T-helper 9 cell (primary cell): Measurements from ENCODE around the gene C1orf35.

Source experiments
- DNase-seq: peaks from one replicate; pipeline ENCODE4 v3.0.0-alpha.2; 2020

C1orf35 gene

DNA sequence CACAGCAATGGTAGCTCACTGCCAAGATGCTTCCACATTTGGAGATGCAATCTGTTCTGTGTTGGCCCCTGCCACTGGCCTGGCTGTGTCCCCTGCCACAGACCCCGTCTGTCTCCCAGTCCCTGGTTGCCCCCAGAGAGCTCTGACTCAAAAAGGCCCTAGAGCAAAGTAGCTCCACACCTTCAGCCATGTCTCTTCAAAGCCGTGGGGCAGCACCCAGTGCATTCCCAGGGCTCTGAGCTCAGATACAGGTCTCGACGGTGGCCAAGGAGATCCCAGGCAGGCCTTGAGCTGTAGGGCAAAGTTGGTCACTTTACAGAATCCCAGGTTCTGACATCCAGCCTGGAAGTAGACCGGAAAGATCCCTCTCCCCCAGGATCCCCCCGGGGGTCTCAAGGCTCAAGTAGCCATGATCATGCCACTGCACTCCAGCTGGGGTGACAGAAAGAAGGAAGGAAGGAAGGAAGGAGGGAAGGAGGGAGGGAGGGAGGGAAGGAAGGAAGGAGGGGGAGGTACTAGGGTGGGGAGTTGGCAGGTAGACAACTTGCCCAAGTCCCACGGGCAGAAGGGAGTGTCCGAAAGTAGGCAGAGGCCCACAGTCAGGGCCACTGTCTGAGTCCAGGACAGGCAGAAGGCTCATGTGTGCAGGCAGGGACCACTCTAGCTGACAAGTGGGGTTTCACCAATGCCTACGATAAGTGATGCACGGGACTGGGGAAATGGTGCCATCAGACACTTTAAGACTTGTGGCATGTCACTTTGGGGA lies 25.4 kb downstream of the C1orf35 start:
- DNase-seq, result no peak

DNA sequence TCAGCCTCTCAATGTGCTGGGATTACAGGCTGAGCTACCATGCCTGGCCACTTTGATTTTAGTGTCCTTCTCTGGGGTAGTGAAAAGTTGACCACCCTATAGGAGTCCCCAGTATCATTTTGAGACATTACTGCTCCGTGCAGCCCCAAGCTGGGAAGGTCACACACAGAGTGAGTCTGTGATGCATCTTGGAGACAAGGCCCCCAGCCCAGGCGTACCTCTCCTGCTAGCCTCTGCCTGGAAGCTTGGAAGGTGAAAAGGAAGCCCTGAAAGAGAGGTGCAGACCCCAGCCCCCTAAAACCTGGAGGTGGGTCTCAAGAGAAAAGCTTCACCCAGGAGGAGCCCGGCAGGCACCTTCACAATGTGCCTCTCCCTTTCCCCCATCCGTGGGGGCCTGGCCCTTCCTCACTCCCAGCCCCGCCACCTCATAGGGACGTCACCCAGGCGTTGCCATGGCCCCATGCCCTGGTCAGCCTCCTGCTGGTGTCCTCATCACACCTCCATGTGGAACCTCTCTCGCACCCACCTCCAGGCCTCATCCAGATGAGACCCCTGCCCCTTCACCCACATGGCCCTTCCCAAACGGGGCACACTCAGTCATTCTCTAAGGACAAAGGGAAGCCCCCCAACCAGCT lies 26.2 kb downstream of the C1orf35 start:
- DNase-seq, result no peak

DNA sequence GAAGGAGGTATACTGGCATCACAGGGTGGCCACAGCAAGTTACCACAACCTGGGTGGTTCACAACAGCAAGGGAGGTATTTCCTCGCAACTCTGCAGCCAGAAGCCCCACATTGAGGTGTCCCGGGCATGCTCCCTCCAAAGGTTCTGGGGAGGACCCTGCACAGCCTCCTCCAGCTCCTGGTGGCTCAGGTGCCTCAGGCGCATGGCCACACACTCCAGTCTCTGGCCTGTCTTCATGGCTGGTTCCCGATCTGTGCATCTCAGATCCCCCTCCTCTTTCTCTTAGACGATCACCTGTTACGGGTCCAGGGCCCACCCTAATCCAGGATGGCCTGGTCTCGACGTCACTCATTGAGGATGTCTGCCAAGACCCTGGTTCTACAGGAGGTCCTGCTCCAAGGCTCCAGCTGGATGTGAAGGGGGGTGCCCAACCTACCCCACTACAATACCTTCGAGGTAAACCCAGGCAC lies 27.3 kb downstream of the C1orf35 start:
- DNase-seq, result no peak

DNA sequence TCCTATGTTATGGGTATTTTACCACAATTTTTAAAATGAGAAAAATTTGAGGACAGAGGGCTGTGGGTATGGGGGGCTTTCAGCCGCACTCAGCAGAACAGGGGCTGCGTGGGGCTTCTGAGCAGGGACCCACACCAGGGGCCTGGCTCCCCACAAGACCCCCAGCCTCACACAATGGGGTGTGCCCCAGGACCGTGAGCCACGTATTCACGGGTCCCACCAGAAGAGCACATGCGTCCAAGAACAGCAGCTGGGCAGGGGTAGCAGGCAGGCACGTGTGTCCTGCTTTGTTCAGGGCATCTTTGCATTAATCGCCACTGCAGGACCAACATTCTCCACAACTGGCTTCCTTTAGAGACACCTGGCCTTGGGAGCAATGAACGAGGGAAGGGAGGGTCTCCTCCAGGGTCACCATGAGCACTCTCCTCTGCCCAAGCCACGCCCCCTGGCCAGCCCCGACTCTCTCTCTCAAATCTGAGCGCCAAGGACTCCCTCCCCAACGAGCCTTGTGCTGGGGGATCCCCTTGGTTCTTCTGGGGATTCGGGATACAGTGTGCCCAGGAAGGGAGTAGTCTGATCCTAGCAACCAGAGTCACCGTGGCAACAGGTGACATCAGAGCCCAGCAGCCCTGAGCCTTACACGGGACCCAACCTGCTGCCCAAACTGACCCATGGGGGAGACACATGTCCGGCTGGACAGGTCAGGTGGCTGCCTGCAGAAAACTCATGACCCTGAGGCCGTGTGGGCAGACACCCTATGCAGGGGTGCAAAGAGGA lies 28.0 kb downstream of the C1orf35 start:
- DNase-seq, result no peak

DNA sequence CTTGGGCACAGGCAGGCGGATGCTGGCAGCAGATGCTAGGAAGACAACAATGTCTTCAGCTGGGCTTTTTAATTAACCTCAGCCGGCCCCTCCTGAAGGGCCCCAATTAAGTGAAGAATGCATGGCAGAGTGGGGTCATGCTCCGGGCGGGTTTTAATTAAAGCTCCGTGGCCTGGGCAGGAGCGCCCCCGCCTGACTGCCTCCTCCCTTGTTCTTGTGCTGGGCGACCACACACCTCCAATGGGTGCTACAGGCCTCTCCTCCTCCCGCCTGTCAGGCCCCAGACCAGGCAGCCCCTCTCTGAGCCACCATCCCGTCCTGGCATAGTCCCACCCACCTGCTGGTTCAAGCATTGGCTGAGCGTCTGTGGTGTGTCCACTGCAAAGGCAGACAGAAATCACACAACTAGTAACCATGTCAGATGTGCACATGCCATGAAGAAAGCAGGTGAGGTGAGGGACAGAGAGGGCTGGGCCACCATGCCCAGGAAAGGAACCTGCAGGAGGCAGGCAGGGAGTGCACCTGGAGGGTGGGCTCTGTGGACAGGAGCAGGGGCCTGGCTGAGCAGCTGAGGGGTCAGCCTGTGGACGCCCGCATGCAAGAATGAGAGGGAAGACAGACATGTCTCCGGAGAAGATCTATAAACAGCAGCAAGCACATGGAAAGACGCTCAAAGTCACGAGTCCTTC lies 29.1 kb downstream of the C1orf35 start:
- DNase-seq, result no peak

DNA sequence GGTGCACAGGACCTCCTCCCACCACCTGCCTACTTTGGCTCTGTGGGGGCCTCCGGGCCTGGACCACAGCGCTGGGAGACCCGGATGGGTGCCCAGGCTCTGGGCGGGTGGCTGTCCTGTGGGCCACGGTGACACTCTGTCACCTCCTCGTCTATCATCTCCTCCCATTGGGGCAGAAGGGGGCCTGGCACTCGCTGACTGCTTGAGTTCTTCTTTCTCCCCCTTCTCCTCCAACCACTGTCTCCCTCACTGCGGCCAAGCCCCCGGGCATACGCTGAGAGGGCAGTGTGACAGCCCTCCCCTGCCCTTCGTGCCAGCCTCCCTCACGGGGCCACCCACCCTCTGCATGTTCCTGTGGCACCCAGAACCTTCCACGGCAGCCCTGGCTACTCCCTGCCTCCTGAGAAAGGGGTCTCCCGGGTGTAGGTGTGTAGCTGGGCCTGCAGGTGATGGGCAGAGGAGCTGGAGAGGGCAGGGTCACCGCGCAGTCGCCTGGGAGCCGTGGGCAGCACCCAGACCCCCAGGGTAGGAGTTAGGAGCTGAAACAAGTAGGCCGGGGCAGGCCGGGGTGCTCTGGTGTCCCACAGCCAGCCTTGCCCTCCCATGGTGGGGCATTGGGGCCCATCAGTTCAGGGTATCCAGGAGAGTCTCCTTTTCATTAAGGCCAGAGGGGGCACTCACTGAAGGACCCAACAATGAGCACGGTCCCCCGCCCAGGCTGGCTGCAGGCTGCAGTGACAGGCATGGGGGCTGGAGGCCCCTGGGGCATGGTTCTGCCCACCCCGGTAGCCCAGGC lies 29.9 kb downstream of the C1orf35 start:
- DNase-seq, result no peak

DNA sequence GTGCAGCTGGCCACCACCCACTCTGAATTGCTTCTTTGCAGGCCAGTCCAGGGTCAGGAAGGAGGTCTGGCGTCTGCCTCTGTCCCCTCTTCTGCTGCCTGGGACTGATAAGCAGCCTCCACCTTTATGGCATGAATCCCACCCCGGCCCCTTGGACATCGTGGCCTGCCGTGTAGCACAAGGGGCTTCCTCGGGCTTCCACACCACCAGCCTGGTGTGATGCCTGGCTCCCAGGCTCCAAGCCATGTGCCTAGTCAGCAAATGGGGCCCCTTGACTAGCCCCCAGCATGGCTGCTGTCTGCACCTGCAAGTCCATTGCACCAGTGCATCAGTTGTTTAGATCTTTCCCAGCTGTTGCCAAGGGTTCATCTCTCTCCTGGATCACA lies 30.5 kb downstream of the C1orf35 start:
- DNase-seq, result no peak

DNA sequence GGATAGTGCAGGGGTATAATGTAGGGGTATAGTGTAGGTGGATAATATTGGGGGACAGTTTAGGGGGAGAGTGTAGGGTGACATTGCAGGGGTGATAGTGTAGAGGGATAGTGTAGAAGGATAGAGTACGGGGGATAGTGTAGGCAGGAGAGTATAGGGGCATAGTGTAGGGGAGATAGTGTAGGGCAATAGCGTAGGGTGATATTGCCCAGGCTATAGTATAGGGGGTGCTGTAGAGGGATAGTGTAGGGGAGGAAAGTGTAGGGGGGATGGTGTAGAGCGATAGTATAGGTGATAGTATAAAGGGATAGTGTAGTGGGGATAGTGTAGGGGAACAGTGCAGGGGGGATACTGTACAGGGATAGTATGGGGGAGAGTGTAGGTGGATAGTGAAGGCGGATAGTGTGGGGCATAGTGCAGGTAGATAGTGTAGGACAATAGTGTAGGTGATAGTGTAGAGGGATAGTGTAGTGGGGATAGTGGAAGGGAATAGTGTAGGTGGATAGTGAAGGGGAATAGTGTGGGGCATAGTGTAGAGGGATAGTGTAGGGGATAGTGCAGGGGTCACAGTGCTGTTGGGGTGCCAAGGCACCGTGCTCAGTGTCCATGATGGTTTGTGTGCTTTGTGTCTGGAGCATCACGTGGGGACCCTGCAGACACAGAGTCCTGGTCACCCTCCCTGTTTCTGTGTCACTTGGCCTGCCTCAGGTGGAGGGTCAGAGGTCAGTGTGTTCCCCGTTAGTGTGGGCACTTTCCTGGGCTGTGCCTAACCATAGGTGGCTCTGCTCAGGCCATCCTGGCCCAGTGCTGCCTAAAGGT lies 31.1 kb downstream of the C1orf35 start:
- no peak for DNase-seq

DNA sequence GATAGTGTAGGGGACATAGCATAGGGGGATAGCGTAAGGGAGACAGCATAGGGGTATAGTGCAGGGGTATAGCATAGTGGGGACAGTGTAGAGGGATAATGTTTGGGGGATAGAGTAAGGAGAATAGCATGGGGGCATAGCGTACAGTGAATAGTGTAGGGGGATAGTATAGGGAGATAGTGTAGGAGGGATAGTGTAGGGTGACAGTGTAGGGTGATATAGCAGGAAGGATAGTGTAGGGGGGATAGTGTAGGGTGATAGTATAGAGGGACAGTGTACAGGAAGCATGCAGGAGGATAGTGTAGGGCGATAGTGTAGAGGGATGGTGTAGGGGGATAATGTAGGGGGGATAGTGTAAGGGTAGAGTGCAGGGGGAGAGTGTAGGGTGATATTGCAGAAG lies 32.3 kb downstream of the C1orf35 start:
- DNase-seq, result no peak

DNA sequence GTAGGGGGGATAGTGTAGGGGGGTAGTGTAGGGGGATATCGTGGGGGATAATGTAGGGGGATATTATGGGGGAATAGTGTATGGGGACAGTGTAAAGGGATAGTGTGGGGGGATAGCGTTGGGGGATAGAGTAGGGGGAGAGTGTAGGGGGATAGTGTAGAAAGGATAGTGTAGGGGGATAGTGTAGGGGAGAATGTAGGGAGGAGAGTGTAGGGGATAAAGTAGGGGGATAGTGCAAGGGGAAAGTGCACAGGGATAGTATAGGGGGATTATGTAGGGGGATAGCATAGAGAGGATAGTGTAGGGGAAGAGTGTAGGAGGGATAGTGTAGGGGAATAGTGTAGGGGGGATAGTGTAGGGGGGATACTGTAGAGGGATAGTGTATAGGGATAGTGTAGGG lies 33.0 kb downstream of the C1orf35 start:
- DNase-seq, result no peak

DNA sequence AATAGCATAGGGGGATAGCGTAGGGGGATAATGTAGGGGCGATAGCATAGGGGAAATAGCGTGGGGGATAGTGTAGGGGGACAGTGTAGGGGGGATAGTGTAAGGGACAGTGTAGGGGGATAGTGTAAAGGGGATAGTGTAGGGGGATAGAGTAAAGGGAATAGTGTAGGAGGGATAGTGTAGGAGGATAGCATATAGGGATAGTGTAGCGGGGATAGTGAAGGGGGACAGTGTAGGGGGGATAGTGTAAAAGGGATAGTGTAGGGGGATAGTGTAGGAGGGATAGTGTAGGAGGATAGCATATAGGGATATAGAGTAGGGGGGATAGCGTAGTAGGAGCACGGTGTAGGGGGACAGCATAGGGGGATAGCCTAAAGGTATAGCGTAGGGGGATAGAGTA lies 34.8 kb downstream of the C1orf35 start:
- DNase-seq, result no peak

DNA sequence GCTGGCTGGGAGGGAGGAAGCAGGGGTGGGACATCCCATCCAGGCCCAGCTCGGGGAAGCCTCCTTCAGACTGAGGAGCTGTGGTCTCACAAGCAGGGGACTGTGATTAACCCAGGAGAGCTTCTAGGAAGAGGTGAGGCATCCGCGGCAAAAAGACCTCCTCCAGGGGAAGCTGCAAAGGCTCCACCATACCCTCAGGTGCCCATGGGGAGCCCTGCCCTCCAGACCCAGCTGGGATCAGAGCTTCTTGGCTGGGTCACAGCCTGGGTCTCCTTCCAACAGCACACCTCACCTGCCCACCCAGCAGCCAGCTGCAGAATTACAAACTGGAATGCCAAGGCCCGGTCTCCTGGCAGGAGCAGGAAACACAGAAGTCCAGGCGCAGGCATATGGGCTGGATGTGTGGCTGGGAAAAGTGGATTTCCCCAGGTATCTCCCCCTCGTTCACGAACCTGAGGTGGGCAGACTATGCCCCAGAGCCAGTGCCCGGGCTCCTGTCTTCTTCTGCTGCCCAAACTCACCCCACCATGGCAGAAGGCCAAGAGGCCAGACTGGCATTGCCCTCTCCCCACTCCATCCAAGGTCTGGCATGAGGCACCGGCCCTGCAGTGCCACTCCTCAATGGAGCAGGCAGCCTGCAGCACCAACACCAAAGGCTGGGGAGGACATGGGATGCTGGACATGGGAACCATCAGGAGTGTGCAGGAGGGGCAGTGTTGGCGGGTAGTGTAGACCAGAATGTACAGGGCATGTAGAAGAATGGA lies 36.1 kb downstream of the C1orf35 start:
- no peak for DNase-seq

DNA sequence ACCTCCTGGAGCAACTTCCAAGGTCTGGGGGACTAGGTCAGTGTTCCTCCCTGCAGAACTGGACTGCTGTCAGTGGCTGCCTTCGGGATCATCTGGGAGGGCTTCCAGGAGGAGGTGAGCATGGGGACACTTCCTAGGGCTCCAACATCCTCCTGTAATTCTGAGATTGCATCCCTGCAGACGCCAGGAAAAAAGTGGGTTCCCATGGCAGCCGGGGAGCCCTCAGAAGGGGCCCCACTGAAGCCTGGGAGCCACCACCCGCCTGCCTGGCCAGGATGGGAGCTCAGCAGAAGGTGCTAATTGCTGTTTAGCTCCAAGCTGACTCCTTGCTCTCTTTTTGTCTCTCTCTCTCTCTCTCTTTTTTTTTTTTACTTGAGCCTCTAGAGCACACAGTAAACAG lies 36.7 kb downstream of the C1orf35 start:
- no peak for DNase-seq

DNA sequence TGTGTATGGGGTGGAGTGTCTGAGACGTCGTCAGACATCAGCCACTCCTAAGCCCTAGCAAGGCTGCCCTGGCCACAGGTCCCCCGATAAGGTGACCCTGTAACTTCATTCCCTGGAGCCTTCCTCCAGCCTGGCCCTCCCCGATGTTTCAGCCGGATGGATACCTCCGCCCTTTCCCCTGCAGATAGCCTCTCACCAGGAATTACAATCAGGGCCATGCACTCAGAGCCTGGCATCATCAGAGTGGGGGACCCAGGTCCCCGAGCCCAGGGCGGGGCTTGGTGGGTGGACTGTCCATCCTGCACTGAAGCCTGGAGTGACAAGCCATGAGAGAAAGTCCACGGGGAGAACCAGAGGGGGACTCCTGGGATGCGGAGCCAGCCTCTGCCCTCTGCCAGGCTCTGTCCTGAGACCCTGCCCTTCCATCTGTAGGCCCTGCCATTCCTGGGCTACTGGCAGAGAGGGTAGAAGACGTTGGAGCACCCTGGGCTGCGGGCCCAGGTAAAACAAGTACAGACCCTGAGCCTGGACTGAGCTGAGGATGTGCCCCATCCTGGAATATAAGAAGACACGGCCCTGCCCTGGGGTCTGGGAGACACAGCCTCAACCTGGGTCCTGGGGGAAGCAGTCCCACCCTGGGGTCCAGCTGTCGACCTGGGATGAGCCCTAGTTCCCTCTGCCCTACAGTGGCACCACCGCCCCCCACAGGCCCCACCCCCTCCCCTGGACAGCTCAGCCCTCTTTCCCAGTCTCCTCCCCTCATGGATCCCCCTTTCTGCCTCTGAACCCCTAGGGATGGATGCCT lies 37.4 kb downstream of the C1orf35 start:
- no peak for DNase-seq

DNA sequence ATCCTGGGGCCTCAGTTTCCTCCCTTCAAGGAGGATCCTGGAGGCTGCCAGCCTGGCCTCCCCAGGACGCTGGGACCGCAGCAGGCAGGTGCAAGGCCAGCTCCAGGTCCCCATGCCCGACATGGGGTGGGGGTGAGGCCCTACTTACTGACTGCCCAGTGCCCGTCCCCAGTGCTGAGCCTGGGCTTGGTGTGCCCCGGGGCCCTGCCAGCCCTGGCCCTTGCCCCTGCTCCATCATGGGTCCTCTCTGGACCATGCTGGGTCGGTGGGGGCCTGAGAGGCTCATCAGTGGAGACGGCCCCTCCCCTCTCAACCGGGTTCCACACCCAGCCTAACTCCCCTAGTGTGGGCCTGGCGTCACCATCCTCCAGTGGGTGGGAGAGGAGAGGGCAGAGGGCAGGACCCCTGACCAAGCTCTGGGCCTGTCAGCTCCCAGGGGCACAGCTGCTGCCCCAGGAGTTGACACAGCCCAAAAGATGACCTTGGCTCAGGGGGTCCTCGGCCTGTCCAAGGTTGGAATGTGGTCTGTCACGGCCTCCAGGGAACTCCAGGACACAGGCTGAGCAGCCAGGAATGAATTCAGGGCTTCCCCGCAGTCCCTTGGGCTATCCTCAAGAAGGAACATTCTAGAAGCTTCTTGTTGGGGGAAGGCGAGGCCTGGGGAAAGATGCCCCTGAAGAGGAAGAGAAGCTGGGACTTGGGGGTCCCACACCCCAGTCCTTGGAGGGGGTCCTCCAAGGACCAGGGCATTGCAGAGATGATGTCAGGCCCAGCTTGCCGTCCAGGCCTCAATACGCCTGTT lies 38.2 kb downstream of the C1orf35 start:
- DNase-seq, result no peak

DNA sequence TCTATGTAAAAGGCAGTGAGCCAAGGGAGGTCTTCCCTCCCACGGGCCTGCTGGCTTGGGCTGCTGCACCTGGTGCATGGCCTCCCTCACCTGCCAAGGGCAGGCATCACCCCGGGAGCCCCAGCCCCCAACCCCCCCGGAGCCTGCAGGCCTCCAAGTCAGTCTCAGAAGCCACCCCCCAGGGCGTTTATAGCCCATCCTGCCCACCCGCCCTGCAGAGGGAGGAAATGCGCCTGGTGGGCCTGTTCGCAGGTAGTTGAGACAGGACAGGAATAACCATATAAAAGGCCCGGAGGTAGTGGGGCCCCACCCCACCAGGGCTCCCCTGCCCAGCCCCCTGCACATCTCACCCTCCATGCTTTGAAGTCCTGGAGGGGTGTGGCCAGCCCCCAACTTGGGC lies 38.8 kb downstream of the C1orf35 start:
- no peak for DNase-seq

DNA sequence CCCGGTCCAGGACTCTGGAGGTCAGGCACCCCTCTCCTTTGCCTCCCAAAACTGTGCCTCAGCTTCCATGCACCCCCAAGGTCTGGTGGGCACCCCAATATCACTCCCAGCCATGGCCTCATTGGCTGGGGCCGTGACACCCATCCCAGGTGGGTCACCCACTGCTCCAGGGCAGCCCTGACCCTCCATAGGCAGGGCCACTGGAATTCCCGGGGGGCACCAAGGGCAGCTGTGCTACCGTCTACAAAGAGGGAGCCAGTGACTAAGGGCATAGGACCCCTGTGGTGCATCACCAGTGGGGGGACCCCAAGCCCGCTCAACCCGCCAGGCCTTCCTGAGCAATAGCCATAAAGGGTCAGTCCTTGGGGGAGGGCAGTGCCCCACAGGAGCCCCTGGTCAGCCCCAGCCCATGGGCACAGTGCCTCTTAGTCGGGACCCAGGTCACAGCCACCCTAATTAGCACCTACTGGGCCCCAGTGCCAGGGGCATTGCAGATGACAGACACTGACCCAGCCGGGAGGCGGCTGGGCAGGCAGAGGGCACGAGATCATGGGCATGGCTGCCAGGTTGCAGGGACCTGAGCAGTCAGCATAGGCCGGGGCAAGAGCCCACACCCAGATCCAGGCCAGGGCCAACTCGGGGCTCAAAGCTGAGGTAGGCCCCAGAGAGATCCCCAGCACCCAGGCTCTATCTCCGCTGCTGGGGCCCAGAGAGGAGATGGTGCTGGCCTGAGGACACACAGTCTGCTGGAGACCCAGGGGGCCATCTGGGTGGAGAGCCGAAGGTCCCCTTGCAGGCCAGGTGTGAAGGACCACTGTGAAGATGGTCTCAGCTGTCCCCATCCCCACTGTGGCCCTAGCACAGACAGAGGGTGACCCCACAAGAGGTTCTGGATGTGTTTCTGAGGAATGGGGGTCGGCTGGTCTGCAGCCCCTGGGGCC lies 39.6 kb downstream of the C1orf35 start:
- no peak for DNase-seq

DNA sequence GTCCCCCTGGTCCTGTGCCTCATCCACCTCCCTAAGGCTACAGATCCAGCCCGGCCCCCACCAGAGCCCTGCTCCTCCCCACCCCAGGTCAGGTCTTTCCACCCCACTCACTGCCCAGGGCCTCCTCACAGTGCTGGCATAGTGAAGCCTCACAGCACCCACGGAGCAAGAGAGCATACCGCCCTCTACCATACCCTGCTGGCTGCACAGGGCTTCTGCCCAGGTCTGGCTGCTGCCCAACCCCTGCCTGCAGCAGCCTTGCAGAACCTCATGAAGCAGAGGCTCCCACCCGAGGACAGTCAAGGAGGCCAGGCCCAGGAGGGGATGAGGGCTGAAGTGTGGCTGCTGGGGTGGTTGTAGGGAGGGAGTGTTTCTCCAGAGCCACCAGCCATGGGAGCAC lies 40.3 kb downstream of the C1orf35 start:
- DNase-seq, result no peak
